HG03575 (cell line): ENCODE results near the gene DIP2C.
"Not testable (repeated sequence)": the region's sequence is repeated elsewhere in the genome, so short reads cannot be mapped to it uniquely, and the experiment has no call there.

Experiments used
- ATAC-seq: cut with Tn5 transposase; IDR thresholded peaks from one replicate; pipeline ENCODE4 v1.9.1; 2021; ENCODE audit not compliant: unreplicated experiment, insufficient number of reproducible peaks, low FRiP score; ENCODE audit errors: extremely low read depth

DIP2C gene

GRCh38 chr10:534047-534566 lies 155.4 kb downstream of the DIP2C start:
- ATAC-seq = no peak

GRCh38 chr10:533611-534010 lies 155.9 kb downstream of the DIP2C start:
- no peak for ATAC-seq

- ATAC-seq = no peak
Observed at GRCh38 chr10:533186-533585, 156.3 kb downstream of the DIP2C start.

- not testable (repeated sequence) for ATAC-seq
Observed at GRCh38 chr10:532331-532730, 157.1 kb downstream of the DIP2C start.

GRCh38 chr10:531541-531940 lies 157.9 kb downstream of the DIP2C start:
- ATAC-seq = no peak

GRCh38 chr10:530717-531116 lies 158.8 kb downstream of the DIP2C start:
- ATAC-seq = no peak

- ATAC-seq = no peak
Observed at GRCh38 chr10:529468-530230, 159.8 kb downstream of the DIP2C start.

GRCh38 chr10:528173-529165 lies 161.0 kb downstream of the DIP2C start:
- ATAC-seq = no peak

- ATAC-seq = no peak
Observed at GRCh38 chr10:527416-527815, 162.1 kb downstream of the DIP2C start.

- ATAC-seq = no peak
Observed at GRCh38 chr10:526651-527312, 162.7 kb downstream of the DIP2C start.

- ATAC-seq = no peak
Observed at GRCh38 chr10:525565-526315, 163.7 kb downstream of the DIP2C start.

- ATAC-seq = no peak
Observed at GRCh38 chr10:523925-524324, 165.5 kb downstream of the DIP2C start.

- no peak for ATAC-seq
Observed at GRCh38 chr10:522350-522749, 167.1 kb downstream of the DIP2C start.

GRCh38 chr10:521261-522250 lies 167.9 kb downstream of the DIP2C start:
- ATAC-seq = no peak

- ATAC-seq = no peak
Observed at GRCh38 chr10:520402-520787, 169.1 kb downstream of the DIP2C start.

GRCh38 chr10:519716-520401 lies 169.6 kb downstream of the DIP2C start:
- no peak for ATAC-seq
